HepG2 (cell line): ENCODE data around the gene BMAL1. TPM values are rescaled to one million over a fixed set of nuclear protein-coding genes. Genes with fewer than 3 reads are reported as not detected.

Source experiments
- CTCF ChIP-seq: sonication (generic); formaldehyde crosslinking; IDR thresholded peaks from 2 replicates; pipeline ENCODE4 v1.5.0; 2020; ENCODE audit warnings: mild to moderate bottlenecking, missing genetic modification reagents, moderate library complexity
- FOXK2 ChIP-seq: fragments of 450-650 bp; IDR thresholded peaks from 2 replicates; pipeline ENCODE4 v1.6.1; 2016
- FOXM1 ChIP-seq: sonication (generic); formaldehyde crosslinking; IDR thresholded peaks from 2 replicates; pipeline ENCODE4 v1.5.0; 2020; ENCODE audit warnings: missing genetic modification reagents
- FOXP4 ChIP-seq: sonication (generic); formaldehyde crosslinking; IDR thresholded peaks from 2 replicates; pipeline ENCODE4 v1.4.0; 2020; ENCODE audit warnings: missing genetic modification reagents
- GABPB1 ChIP-seq: IDR thresholded peaks from 2 replicates; pipeline ENCODE4 v1.6.1; 2016; ENCODE audit warnings: mild to moderate bottlenecking, missing genetic modification reagents, moderate library complexity, missing compliant biosample characterization
- KAT2B ChIP-seq: fragments of 150-350 bp; IDR thresholded peaks from 2 replicates; pipeline ENCODE4 v1.6.1; 2014; ENCODE audit warnings: low read depth, low read length, borderline replicate concordance
- MXD3 ChIP-seq: IDR thresholded peaks from 2 replicates; pipeline ENCODE4 v1.6.1; 2016; ENCODE audit warnings: mild to moderate bottlenecking, missing biosample characterization, missing genetic modification reagents
- NR2C2 ChIP-seq: sonication (generic); formaldehyde crosslinking; IDR thresholded peaks from 2 replicates; pipeline ENCODE4 v1.4.0; 2020; ENCODE audit warnings: missing genetic modification reagents, mild to moderate bottlenecking, moderate library complexity, borderline replicate concordance
- PAWR ChIP-seq: sonication (generic); formaldehyde crosslinking; IDR thresholded peaks from 2 replicates; pipeline ENCODE4 v1.4.0; 2020; ENCODE audit warnings: missing genetic modification reagents, mild to moderate bottlenecking, borderline replicate concordance
- RORA ChIP-seq: sonication (generic); formaldehyde crosslinking; IDR thresholded peaks from 2 replicates; pipeline ENCODE4 v1.5.0; 2020; ENCODE audit warnings: mild to moderate bottlenecking, missing genetic modification reagents, moderate library complexity
- SMC3 ChIP-seq: IDR thresholded peaks from 2 replicates; pipeline ENCODE4 v1.6.1; 2011; ENCODE audit warnings: low read length, improper control_type of control experiment
- SP5 ChIP-seq: IDR thresholded peaks from 2 replicates; pipeline ENCODE4 v1.6.1; 2016; ENCODE audit warnings: low read depth, borderline replicate concordance
- STAG1 ChIP-seq: sonication (generic); formaldehyde crosslinking; IDR thresholded peaks from 2 replicates; pipeline ENCODE4 v1.4.0; 2020; ENCODE audit warnings: missing genetic modification reagents
- TRIM24 ChIP-seq: sonication (generic); formaldehyde crosslinking; IDR thresholded peaks from 2 replicates; pipeline ENCODE4 v1.8.0; 2022; ENCODE audit warnings: mild to moderate bottlenecking, missing genetic modification reagents
- ZNF775 ChIP-seq: sonication (generic); formaldehyde crosslinking; IDR thresholded peaks from 2 replicates; pipeline ENCODE4 v1.4.0; 2020; ENCODE audit warnings: missing genetic modification reagents, mild to moderate bottlenecking, moderate library complexity, borderline replicate concordance
- ZNF784 ChIP-seq: sonication (generic); formaldehyde crosslinking; IDR thresholded peaks from 2 replicates; pipeline ENCODE4 v1.5.1; 2020; ENCODE audit warnings: missing genetic modification reagents, mild to moderate bottlenecking, borderline replicate concordance
- polyA plus RNA-seq, 8 experiments: library from polyadenylated mRNA; depleted of rRNA in 3 of 8; stranded (reverse) in 7 of 8; unstranded in 1 of 8; fragments of >200 nt; fragmentation: Illumina TruSeq in 4 of 8; extraction: Trizol in 4 of 8; gene quantifications; 2 replicates each; pipeline versions ENCODE4 v1.2.1 to v1.2.3, GENCODE V29; 2011 to 2016; ENCODE audit warnings: low read depth in 4 of 8, missing spikeins in 1 of 8, mixed read lengths in 1 of 8; ENCODE audit not compliant: insufficient read depth in 1 of 8
- total RNA-seq, 5 experiments: library from RNA; depleted of rRNA; stranded (reverse); fragments of >200 nt; fragmentation: Illumina TruSeq; extraction: Trizol; gene quantifications; 2 replicates each; pipeline ENCODE4 v1.2.3, GENCODE V29; 2016; ENCODE audit warnings: low read depth in 1 of 5
- TF ChIP-seq, protein P1 (sequence below): sonication (generic); formaldehyde crosslinking; IDR thresholded peaks from 2 replicates; pipeline ENCODE4 v1.9.0; 2021; ENCODE audit warnings: missing genetic modification reagents, borderline replicate concordance

Gene BMAL1
- total and polyA plus RNA-seq, 2 of the 13 experiments (the other 11 are each of a cell fraction or from before 2014, with no cell fraction given) = 4.5 to 4.8 TPM

GRCh38 chr11:13335319-13335718, 57.7 kb downstream of the BMAL1 start (continued):
- TF ChIP-seq CTCF = peak; percentile 81
- TF ChIP-seq FOXP4 (CRISPR knock-in tag) = no peak
- TF ChIP-seq NR2C2 = no peak
- TF ChIP-seq, protein P1, sequence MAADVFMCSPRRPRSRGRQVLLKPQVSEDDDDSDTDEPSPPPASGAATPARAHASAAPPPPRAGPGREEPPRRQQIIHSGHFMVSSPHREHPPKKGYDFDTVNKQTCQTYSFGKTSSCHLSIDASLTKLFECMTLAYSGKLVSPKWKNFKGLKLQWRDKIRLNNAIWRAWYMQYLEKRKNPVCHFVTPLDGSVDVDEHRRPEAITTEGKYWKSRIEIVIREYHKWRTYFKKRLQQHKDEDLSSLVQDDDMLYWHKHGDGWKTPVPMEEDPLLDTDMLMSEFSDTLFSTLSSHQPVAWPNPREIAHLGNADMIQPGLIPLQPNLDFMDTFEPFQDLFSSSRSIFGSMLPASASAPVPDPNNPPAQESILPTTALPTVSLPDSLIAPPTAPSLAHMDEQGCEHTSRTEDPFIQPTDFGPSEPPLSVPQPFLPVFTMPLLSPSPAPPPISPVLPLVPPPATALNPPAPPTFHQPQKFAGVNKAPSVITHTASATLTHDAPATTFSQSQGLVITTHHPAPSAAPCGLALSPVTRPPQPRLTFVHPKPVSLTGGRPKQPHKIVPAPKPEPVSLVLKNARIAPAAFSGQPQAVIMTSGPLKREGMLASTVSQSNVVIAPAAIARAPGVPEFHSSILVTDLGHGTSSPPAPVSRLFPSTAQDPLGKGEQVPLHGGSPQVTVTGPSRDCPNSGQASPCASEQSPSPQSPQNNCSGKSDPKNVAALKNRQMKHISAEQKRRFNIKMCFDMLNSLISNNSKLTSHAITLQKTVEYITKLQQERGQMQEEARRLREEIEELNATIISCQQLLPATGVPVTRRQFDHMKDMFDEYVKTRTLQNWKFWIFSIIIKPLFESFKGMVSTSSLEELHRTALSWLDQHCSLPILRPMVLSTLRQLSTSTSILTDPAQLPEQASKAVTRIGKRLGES (CRISPR knock-in tag) = no peak
- no peak for TF ChIP-seq GABPB1
- no peak for TF ChIP-seq RORA
- no peak for TF ChIP-seq FOXM1 (CRISPR knock-in tag)
- TF ChIP-seq SMC3 = peak; percentile 66
- TF ChIP-seq TRIM24 (CRISPR knock-in tag) = no peak
- TF ChIP-seq MXD3 (CRISPR knock-in tag) = no peak
- TF ChIP-seq ZNF784 (CRISPR knock-in tag) = no peak
- TF ChIP-seq KAT2B = no peak
- peak; percentile 71 for TF ChIP-seq STAG1 (CRISPR knock-in tag)
- TF ChIP-seq SP5 = no peak
- no peak for TF ChIP-seq PAWR (CRISPR knock-in tag)
- TF ChIP-seq FOXK2 = no peak
- TF ChIP-seq ZNF775 (CRISPR knock-in tag) = no peak
